A673 (cell line): ENCODE data around the gene ZFP28.

Experiments used
- EZH2 ChIP-seq: fragments of 200-600 bp; sonication (generic); IDR thresholded peaks from 2 replicates; pipeline ENCODE4 v1.6.1; 2017; ENCODE audit warnings: borderline replicate concordance, low read depth, mild to moderate bottlenecking, mixed read lengths, antibody characterized with exemption, low read length; ENCODE audit not compliant: poor library complexity, severe bottlenecking
- TF ChIP-seq, protein P1 (sequence below): fragments of 300-800, 200-600 bp; sonication (generic); conservative IDR thresholded peaks from 2 replicates; pipeline ENCODE4 v1.5.1; 2017; ENCODE audit warnings: low read depth, mild to moderate bottlenecking, antibody characterized with exemption, low read length, moderate library complexity, mixed read lengths

DNA sequence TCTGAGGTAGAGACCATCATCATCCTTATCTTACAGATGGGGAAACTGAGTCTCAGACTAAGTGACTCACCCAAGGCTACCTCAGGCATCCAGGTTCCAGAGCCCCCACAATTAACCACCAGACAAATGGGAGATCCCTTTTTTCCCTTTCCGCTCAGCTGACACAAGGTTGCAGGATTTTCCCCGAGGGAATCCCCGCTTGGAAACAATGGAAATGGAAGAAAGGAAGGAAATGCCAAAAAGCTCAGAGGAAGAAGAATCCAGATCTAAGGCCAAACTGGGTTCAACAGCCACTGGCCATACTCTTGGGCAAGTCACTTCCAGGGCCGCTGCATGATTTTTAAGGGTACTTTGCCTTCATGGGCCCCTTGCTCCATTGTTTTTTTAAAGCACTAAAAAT is 57.9 kb downstream of the ZFP28 start:
- TF ChIP-seq, protein P1, sequence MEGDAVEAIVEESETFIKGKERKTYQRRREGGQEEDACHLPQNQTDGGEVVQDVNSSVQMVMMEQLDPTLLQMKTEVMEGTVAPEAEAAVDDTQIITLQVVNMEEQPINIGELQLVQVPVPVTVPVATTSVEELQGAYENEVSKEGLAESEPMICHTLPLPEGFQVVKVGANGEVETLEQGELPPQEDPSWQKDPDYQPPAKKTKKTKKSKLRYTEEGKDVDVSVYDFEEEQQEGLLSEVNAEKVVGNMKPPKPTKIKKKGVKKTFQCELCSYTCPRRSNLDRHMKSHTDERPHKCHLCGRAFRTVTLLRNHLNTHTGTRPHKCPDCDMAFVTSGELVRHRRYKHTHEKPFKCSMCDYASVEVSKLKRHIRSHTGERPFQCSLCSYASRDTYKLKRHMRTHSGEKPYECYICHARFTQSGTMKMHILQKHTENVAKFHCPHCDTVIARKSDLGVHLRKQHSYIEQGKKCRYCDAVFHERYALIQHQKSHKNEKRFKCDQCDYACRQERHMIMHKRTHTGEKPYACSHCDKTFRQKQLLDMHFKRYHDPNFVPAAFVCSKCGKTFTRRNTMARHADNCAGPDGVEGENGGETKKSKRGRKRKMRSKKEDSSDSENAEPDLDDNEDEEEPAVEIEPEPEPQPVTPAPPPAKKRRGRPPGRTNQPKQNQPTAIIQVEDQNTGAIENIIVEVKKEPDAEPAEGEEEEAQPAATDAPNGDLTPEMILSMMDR = no peak
- TF ChIP-seq EZH2 = no peak
